Measurements from ENCODE around the gene RPP30.

Gene RPP30

GRCh38 chr10:90916392-90917237 lies 44.8 kb downstream of the RPP30 start:
- no peak overlapping the region for H3K4me2 ChIP-seq (ENCODE audit: low read length)
- peaks cover 4% of the 10 kb centered on the region for H3K36me3 ChIP-seq (replicated peaks; ENCODE audit: low read depth, low read length)
- H3K9me3 ChIP-seq (ENCODE audit: insufficient read depth, low read length): no peaks in the 10 kb centered on the region
- peaks cover 32% of the 10 kb centered on the region for H3K4me1 ChIP-seq (ENCODE audit: low read length)
- no peak overlapping the region for H2AFZ ChIP-seq (ENCODE audit: low read depth, low read length)
- H3K4me3 ChIP-seq (ENCODE audit: low read length): no peak overlapping the region
- no peaks in the 10 kb centered on the region for H3K79me2 ChIP-seq (ENCODE audit: low read length)
- no peaks in the 10 kb centered on the region for H4K20me1 ChIP-seq (ENCODE audit: insufficient read depth, low read length)
- no peak overlapping the region for H3K9ac ChIP-seq (ENCODE audit: low read length)
- no peak for TF ChIP-seq EZH2phosphoT487 (IDR thresholded peaks at IDR 0.05; ENCODE audit: low read depth)
- TF ChIP-seq CTCF (IDR thresholded peaks at IDR 0.05; ENCODE audit: low read depth, low read length): no peak
- H3K27me3 ChIP-seq (ENCODE audit: low read depth, low read length): no peaks in the 10 kb centered on the region
- H3K27ac ChIP-seq (ENCODE audit: low read length): no peak overlapping the region

GRCh38 chr10:90917238-90917967 lies 45.6 kb downstream of the RPP30 start:
- TF ChIP-seq CTCF (IDR thresholded peaks at IDR 0.05; ENCODE audit: low read depth, low read length): no peak
- no peak for TF ChIP-seq EZH2phosphoT487 (IDR thresholded peaks at IDR 0.05; ENCODE audit: low read depth)

GRCh38 chr10:90917968-90918318 lies 46.2 kb downstream of the RPP30 start:
- no peak overlapping the region for H3K27ac ChIP-seq (ENCODE audit: low read length)
- no peaks in the 10 kb centered on the region for H4K20me1 ChIP-seq (ENCODE audit: insufficient read depth, low read length)
- TF ChIP-seq EZH2phosphoT487 (IDR thresholded peaks at IDR 0.05; ENCODE audit: low read depth) (no peak), CTCF (IDR thresholded peaks at IDR 0.05; ENCODE audit: low read depth, low read length) (no peak)
- H3K36me3 ChIP-seq (replicated peaks; ENCODE audit: low read depth, low read length): peaks cover 3% of the 10 kb centered on the region
- no peak overlapping the region for H2AFZ ChIP-seq (ENCODE audit: low read depth, low read length)
- no peaks in the 10 kb centered on the region for H3K79me2 ChIP-seq (ENCODE audit: low read length)
- H3K4me3 ChIP-seq (ENCODE audit: low read length): no peak overlapping the region
- H3K27me3 ChIP-seq (ENCODE audit: low read depth, low read length): no peaks in the 10 kb centered on the region
- no peak overlapping the region for H3K4me2 ChIP-seq (ENCODE audit: low read length)
- H3K9ac ChIP-seq (ENCODE audit: low read length): no peak overlapping the region
- H3K4me1 ChIP-seq (ENCODE audit: low read length): peaks cover 19% of the 10 kb centered on the region
- no peaks in the 10 kb centered on the region for H3K9me3 ChIP-seq (ENCODE audit: insufficient read depth, low read length)

More at GRCh38 chr10:90917238-90917967, 45.6 kb downstream of the RPP30 start:
- H3K27ac ChIP-seq (ENCODE audit: low read length): no peak overlapping the region
- no peak overlapping the region for H3K4me3 ChIP-seq (ENCODE audit: low read length)
- no peak overlapping the region for H2AFZ ChIP-seq (ENCODE audit: low read depth, low read length)
- H3K79me2 ChIP-seq (ENCODE audit: low read length): no peaks in the 10 kb centered on the region
- H3K4me2 ChIP-seq (ENCODE audit: low read length): no peak overlapping the region
- H3K4me1 ChIP-seq (ENCODE audit: low read length): peaks cover 24% of the 10 kb centered on the region
- H3K36me3 ChIP-seq (replicated peaks; ENCODE audit: low read depth, low read length): peaks cover 4% of the 10 kb centered on the region
- H4K20me1 ChIP-seq (ENCODE audit: insufficient read depth, low read length): no peaks in the 10 kb centered on the region
- no peaks in the 10 kb centered on the region for H3K27me3 ChIP-seq (ENCODE audit: low read depth, low read length)
- no peak overlapping the region for H3K9ac ChIP-seq (ENCODE audit: low read length)
- H3K9me3 ChIP-seq (ENCODE audit: insufficient read depth, low read length): no peaks in the 10 kb centered on the region
